ENCODE measurements around the gene GALNT9. TPM values are rescaled to one million over a fixed set of nuclear protein-coding genes. Genes with fewer than 3 reads are reported as not detected.

The GALNT9 gene
- polyA plus RNA-seq, 2 of the 4 experiments (the other 2 are of a cell fraction) = 0.66 to 2.8 TPM

- H3K4me2 ChIP-seq = no peak overlapping the region
- CTCF ChIA-PET = no interaction called here
- no peak overlapping the region for H3K27ac ChIP-seq
- WGBS (ENCODE audit: missing lambda C conversion rate) = 71% methylated on average over 15 of the region's 19 CpGs
- no peaks in the 10 kb centered on the region for H3K4me1 ChIP-seq
- TF ChIP-seq E2F6 (IDR thresholded peaks at IDR 0.05; ENCODE audit: borderline replicate concordance, low read depth) (no peak), MYC (IDR thresholded peaks at IDR 0.05; ENCODE audit: borderline replicate concordance, low read length) (no peak), JUNB (IDR thresholded peaks at IDR 0.05) (no peak), FOXS1 (CRISPR knock-in tag; IDR thresholded peaks at IDR 0.05) (no peak), PHF8 (IDR thresholded peaks at IDR 0.05; ENCODE audit: borderline replicate concordance, low read depth) (no peak), HOXA7 (CRISPR knock-in tag; IDR thresholded peaks at IDR 0.05) (no peak), EP300 (IDR thresholded peaks at IDR 0.05) (no peak), FOSB (CRISPR knock-in tag; IDR thresholded peaks at IDR 0.05) (no peak), CBX8 (IDR thresholded peaks at IDR 0.05) (no peak), POLR2AphosphoS2 (conservative IDR thresholded peaks at IDR 0.05; ENCODE audit: low read length) (no peak), CBX2 (IDR thresholded peaks at IDR 0.05; ENCODE audit: borderline replicate concordance, low read depth) (no peak), NPAS2 (CRISPR knock-in tag; IDR thresholded peaks at IDR 0.05; ENCODE audit: borderline replicate concordance) (no peak), EHMT2 (IDR thresholded peaks at IDR 0.05; ENCODE audit: low read depth) (no peak)
- TF ChIP-seq, protein P1, sequence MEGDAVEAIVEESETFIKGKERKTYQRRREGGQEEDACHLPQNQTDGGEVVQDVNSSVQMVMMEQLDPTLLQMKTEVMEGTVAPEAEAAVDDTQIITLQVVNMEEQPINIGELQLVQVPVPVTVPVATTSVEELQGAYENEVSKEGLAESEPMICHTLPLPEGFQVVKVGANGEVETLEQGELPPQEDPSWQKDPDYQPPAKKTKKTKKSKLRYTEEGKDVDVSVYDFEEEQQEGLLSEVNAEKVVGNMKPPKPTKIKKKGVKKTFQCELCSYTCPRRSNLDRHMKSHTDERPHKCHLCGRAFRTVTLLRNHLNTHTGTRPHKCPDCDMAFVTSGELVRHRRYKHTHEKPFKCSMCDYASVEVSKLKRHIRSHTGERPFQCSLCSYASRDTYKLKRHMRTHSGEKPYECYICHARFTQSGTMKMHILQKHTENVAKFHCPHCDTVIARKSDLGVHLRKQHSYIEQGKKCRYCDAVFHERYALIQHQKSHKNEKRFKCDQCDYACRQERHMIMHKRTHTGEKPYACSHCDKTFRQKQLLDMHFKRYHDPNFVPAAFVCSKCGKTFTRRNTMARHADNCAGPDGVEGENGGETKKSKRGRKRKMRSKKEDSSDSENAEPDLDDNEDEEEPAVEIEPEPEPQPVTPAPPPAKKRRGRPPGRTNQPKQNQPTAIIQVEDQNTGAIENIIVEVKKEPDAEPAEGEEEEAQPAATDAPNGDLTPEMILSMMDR (IDR thresholded peaks at IDR 0.05) = no peak
- TF ChIP-seq, protein P2, sequence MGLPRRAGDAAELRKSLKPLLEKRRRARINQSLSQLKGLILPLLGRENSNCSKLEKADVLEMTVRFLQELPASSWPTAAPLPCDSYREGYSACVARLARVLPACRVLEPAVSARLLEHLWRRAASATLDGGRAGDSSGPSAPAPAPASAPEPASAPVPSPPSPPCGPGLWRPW (IDR thresholded peaks at IDR 0.05) = no peak
- TF ChIP-seq, protein P3, sequence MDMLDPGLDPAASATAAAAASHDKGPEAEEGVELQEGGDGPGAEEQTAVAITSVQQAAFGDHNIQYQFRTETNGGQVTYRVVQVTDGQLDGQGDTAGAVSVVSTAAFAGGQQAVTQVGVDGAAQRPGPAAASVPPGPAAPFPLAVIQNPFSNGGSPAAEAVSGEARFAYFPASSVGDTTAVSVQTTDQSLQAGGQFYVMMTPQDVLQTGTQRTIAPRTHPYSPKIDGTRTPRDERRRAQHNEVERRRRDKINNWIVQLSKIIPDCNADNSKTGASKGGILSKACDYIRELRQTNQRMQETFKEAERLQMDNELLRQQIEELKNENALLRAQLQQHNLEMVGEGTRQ (IDR thresholded peaks at IDR 0.05) = no peak
- POLR2A ChIA-PET = no interaction called here
- ATAC-seq (no peak), FAIRE-seq (no peak), DNase-seq (ENCODE audit: low read depth in 1 of 2, low spot score in 1 of 2) (no peak)
- no peak overlapping the region for H3K4me3 ChIP-seq
- H3K9me3 ChIP-seq = no peaks in the 10 kb centered on the region
Measured at GRCh38 chr12:132200800-132201199, 128.6 kb downstream of the GALNT9 start.

GRCh38 chr12:132199526-132200319, 129.7 kb downstream of the GALNT9 start:
- WGBS (ENCODE audit: missing lambda C conversion rate) = 63% methylated on average over 24 of the region's 24 CpGs
- DNase-seq (ENCODE audit: low read depth in 1 of 2, low spot score in 1 of 2) (no peak), FAIRE-seq (no peak), ATAC-seq (peak in 1 of 2 experiments; percentile 10; a peak in 2 of 6 replicates)
- no peak overlapping the region for H3K27ac ChIP-seq
- H3K4me1 ChIP-seq = no peaks in the 10 kb centered on the region
- no peak overlapping the region for H3K4me2 ChIP-seq
- H3K4me3 ChIP-seq = no peak overlapping the region
- ChIA-PET POLR2A (no interaction called here), CTCF (no interaction called here)
- TF ChIP-seq POLR2AphosphoS2 (conservative IDR thresholded peaks at IDR 0.05; ENCODE audit: low read length) (no peak), ESRRA (IDR thresholded peaks at IDR 0.05; ENCODE audit: borderline replicate concordance, low read length) (no peak), NPAS2 (CRISPR knock-in tag; IDR thresholded peaks at IDR 0.05; ENCODE audit: borderline replicate concordance) (no peak), TFCP2L1 (CRISPR knock-in tag; IDR thresholded peaks at IDR 0.05) (no peak), MYC (IDR thresholded peaks at IDR 0.05; ENCODE audit: borderline replicate concordance, low read length) (no peak), NR3C1 (IDR thresholded peaks at IDR 0.05) (no peak), ZC3H11A (IDR thresholded peaks at IDR 0.05) (no peak), KDM5A (IDR thresholded peaks at IDR 0.05) (no peak), ZSCAN20 (CRISPR knock-in tag; IDR thresholded peaks at IDR 0.05) (no peak), EP300 (IDR thresholded peaks at IDR 0.05) (no peak), ZFP36 (IDR thresholded peaks at IDR 0.05; ENCODE audit: borderline replicate concordance, partially characterized antibody) (no peak), RFX5 (IDR thresholded peaks at IDR 0.05) (no peak)
- TF ChIP-seq, protein P3 (IDR thresholded peaks at IDR 0.05) = no peak
- TF ChIP-seq, protein P4, sequence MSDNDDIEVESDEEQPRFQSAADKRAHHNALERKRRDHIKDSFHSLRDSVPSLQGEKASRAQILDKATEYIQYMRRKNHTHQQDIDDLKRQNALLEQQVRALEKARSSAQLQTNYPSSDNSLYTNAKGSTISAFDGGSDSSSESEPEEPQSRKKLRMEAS (IDR thresholded peaks at IDR 0.05) = no peak
- TF ChIP-seq, protein P5, sequence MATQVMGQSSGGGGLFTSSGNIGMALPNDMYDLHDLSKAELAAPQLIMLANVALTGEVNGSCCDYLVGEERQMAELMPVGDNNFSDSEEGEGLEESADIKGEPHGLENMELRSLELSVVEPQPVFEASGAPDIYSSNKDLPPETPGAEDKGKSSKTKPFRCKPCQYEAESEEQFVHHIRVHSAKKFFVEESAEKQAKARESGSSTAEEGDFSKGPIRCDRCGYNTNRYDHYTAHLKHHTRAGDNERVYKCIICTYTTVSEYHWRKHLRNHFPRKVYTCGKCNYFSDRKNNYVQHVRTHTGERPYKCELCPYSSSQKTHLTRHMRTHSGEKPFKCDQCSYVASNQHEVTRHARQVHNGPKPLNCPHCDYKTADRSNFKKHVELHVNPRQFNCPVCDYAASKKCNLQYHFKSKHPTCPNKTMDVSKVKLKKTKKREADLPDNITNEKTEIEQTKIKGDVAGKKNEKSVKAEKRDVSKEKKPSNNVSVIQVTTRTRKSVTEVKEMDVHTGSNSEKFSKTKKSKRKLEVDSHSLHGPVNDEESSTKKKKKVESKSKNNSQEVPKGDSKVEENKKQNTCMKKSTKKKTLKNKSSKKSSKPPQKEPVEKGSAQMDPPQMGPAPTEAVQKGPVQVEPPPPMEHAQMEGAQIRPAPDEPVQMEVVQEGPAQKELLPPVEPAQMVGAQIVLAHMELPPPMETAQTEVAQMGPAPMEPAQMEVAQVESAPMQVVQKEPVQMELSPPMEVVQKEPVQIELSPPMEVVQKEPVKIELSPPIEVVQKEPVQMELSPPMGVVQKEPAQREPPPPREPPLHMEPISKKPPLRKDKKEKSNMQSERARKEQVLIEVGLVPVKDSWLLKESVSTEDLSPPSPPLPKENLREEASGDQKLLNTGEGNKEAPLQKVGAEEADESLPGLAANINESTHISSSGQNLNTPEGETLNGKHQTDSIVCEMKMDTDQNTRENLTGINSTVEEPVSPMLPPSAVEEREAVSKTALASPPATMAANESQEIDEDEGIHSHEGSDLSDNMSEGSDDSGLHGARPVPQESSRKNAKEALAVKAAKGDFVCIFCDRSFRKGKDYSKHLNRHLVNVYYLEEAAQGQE (IDR thresholded peaks at IDR 0.05) = no peak
- peaks cover 2% of the 10 kb centered on the region for H3K9me3 ChIP-seq

Measured in A549 (cell line).